ENCODE measurements around the gene ARFIP2. TPM values are rescaled to one million over a fixed set of nuclear protein-coding genes. Genes with fewer than 3 reads are reported as not detected.
A peak's percentile ranks its signal among the peaks of the same experiment; 100 is the strongest.

ARFIP2 gene
- total and polyA plus RNA-seq, 10 of the 15 experiments (the other 5 are each of a cell fraction or from before 2014, with no cell fraction given) = 11.7 to 59.8 (median 48.0) TPM

DNA sequence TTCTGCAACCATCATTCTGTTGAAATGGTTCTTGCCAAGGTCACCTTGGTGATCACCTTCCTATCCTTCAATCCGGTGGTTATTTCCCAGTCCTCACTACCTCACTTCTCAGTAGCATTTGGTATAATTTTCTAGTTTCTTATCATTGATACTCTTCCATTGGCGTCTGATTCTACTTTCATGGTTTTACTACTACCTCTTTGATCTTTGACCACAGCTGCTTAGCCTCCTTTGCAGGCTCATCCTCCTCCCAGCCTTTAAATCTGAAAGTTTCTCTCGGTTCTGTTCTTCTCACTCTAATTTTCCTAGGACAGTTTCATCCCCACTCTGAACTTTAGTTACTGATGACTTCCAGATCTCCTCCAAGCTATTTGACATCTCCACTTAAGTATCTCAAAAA lies 5.1 kb upstream of the ARFIP2 start:
- Histone ChIP-seq H4K20me1 (ENCODE audit: control insufficient read depth, insufficient read depth) (no peaks in the 10 kb centered on the region), H3K4me1 (ENCODE audit: control insufficient read depth, insufficient read depth, low read length) (peaks cover 11% of the 10 kb centered on the region), H3K79me2 (ENCODE audit: control insufficient read depth, insufficient read depth, low read length) (peaks cover 23% of the 10 kb centered on the region), H3K4me2 (ENCODE audit: control insufficient read depth, insufficient read depth) (no peak overlapping the region), H3K36me3 (ENCODE audit: control insufficient read depth in 2 of 2, insufficient read depth in 2 of 2, low read length in 1 of 2) (peaks cover 0 to 12% of the 10 kb centered on the region in 2 experiments; a peak in 2 of 4 replicates), H3K27me3 (replicated peaks in 1 of 2; ENCODE audit: control insufficient read depth in 2 of 2, insufficient read depth in 2 of 2, low read length in 1 of 2) (no peaks in the 10 kb centered on the region), H3K9ac (ENCODE audit: control insufficient read depth, insufficient read depth, low read length) (no peak overlapping the region), H2AFZ (ENCODE audit: control insufficient read depth, low read depth, low read length) (no peak overlapping the region), H3K27ac (ENCODE audit: control insufficient read depth, insufficient read depth) (peak overlapping the region; percentile 8; the same call in 1 of the 2 replicates), H3K9me3 (replicated peaks; ENCODE audit: control insufficient read depth, insufficient read depth, low read length) (no peaks in the 10 kb centered on the region), H3K4me3 (no peak overlapping the region)
- intact Hi-C loops (cut with micrococcal nuclease; ENCODE audit: unreplicated experiment) = loop anchor here (10.0 kb wide), 2 partner anchors 251 to 1039 kb away; partner anchors contain the start of genes CNGA4 and FHIP1B
- RAD21 ChIA-PET (ENCODE audit: unreplicated experiment) = interaction anchor here (0.9 to 3.4 kb wide), 2 partner anchors 107 to 197 kb away, joined by 3 to 14 read pairs; partner anchors contain the start of gene MRPL17
- no peak for ATAC-seq
- POLR2A ChIA-PET = interaction anchor here (0.9 to 1.5 kb wide), 5 partner anchors 9 to 251 kb away, joined by 3 to 5 read pairs (median 4); partner anchors contain the start of gene DNHD1
- SMC1A ChIA-PET (ENCODE audit: uncharacterized antibody, unreplicated experiment) = interaction anchor here (1.4 to 2.4 kb wide), 4 partner anchors 9 to 108 kb away, joined by 5 to 8 read pairs (median 6); no protein-coding TSS in a partner anchor
- no peak for DNase-seq (ENCODE audit: low read depth, low spot score)
- 31% methylated on average over 3 of the region's 3 CpGs for WGBS (ENCODE audit: insufficient coverage, insufficient replicate concordance, low lambda C conversion rate, missing lambda C conversion rate)
- in situ Hi-C loops (cut with MboI) = no loop called here
- CTCF ChIA-PET = interaction anchor here (0.9 to 10.7 kb wide), 6 partner anchors 11 to 197 kb away, joined by 3 to 119 read pairs (median 8); partner anchors contain the start of genes DNHD1 and MRPL17
- no TSS peak for BruUV-seq (replicated peaks)
- no peak for FAIRE-seq
- TF ChIP-seq ZNF24 (IDR thresholded peaks at IDR 0.05) (no peak), IKZF1 (conservative IDR thresholded peaks at IDR 0.05) (0 out of 2 replicates have a peak, but pooled peaks have one; percentile 20), RELA (IDR thresholded peaks at IDR 0.05; ENCODE audit: borderline replicate concordance, partially characterized antibody) (no peak), ESRRA (IDR thresholded peaks at IDR 0.05; ENCODE audit: low read length) (no peak), TCF7 (IDR thresholded peaks at IDR 0.05; ENCODE audit: borderline replicate concordance) (peak; percentile 81; the same call in 1 of the 2 replicates), SREBF2 (IDR thresholded peaks at IDR 0.05; ENCODE audit: low read length) (no peak), EED (IDR thresholded peaks at IDR 0.05; ENCODE audit: low read depth) (0 out of 2 replicates have a peak, but pooled peaks have one; percentile 28), SREBF1 (IDR thresholded peaks at IDR 0.05; ENCODE audit: low read length) (no peak), IKZF2 (IDR thresholded peaks at IDR 0.05) (peak; percentile 21 to 34; a peak in 1 of 4 replicates), TARDBP (IDR thresholded peaks at IDR 0.05; ENCODE audit: borderline replicate concordance) (no peak)
- TF ChIP-seq, protein P1, sequence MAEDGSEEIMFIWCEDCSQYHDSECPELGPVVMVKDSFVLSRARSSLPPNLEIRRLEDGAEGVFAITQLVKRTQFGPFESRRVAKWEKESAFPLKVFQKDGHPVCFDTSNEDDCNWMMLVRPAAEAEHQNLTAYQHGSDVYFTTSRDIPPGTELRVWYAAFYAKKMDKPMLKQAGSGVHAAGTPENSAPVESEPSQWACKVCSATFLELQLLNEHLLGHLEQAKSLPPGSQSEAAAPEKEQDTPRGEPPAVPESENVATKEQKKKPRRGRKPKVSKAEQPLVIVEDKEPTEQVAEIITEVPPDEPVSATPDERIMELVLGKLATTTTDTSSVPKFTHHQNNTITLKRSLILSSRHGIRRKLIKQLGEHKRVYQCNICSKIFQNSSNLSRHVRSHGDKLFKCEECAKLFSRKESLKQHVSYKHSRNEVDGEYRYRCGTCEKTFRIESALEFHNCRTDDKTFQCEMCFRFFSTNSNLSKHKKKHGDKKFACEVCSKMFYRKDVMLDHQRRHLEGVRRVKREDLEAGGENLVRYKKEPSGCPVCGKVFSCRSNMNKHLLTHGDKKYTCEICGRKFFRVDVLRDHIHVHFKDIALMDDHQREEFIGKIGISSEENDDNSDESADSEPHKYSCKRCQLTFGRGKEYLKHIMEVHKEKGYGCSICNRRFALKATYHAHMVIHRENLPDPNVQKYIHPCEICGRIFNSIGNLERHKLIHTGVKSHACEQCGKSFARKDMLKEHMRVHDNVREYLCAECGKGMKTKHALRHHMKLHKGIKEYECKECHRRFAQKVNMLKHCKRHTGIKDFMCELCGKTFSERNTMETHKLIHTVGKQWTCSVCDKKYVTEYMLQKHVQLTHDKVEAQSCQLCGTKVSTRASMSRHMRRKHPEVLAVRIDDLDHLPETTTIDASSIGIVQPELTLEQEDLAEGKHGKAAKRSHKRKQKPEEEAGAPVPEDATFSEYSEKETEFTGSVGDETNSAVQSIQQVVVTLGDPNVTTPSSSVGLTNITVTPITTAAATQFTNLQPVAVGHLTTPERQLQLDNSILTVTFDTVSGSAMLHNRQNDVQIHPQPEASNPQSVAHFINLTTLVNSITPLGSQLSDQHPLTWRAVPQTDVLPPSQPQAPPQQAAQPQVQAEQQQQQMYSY (CRISPR knock-in tag; IDR thresholded peaks at IDR 0.05) = no peak
- TF ChIP-seq, protein P2, sequence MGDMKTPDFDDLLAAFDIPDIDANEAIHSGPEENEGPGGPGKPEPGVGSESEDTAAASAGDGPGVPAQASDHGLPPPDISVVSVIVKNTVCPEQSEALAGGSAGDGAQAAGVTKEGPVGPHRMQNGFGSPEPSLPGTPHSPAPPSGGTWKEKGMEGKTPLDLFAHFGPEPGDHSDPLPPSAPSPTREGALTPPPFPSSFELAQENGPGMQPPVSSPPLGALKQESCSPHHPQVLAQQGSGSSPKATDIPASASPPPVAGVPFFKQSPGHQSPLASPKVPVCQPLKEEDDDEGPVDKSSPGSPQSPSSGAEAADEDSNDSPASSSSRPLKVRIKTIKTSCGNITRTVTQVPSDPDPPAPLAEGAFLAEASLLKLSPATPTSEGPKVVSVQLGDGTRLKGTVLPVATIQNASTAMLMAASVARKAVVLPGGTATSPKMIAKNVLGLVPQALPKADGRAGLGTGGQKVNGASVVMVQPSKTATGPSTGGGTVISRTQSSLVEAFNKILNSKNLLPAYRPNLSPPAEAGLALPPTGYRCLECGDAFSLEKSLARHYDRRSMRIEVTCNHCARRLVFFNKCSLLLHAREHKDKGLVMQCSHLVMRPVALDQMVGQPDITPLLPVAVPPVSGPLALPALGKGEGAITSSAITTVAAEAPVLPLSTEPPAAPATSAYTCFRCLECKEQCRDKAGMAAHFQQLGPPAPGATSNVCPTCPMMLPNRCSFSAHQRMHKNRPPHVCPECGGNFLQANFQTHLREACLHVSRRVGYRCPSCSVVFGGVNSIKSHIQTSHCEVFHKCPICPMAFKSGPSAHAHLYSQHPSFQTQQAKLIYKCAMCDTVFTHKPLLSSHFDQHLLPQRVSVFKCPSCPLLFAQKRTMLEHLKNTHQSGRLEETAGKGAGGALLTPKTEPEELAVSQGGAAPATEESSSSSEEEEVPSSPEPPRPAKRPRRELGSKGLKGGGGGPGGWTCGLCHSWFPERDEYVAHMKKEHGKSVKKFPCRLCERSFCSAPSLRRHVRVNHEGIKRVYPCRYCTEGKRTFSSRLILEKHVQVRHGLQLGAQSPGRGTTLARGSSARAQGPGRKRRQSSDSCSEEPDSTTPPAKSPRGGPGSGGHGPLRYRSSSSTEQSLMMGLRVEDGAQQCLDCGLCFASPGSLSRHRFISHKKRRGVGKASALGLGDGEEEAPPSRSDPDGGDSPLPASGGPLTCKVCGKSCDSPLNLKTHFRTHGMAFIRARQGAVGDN (IDR thresholded peaks at IDR 0.05) = no peak
- TF ChIP-seq, protein P3, sequence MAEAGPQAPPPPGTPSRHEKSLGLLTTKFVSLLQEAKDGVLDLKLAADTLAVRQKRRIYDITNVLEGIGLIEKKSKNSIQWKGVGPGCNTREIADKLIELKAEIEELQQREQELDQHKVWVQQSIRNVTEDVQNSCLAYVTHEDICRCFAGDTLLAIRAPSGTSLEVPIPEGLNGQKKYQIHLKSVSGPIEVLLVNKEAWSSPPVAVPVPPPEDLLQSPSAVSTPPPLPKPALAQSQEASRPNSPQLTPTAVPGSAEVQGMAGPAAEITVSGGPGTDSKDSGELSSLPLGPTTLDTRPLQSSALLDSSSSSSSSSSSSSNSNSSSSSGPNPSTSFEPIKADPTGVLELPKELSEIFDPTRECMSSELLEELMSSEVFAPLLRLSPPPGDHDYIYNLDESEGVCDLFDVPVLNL (IDR thresholded peaks at IDR 0.05; ENCODE audit: low read depth, low read length) = no peak

Measured in GM12878 (cell line).